T1000 (cell line): ENCODE data around the gene IFNL2.
"Not testable (repeated sequence)": the region's sequence is repeated elsewhere in the genome, so short reads cannot be mapped to it uniquely, and the experiment has no call there.

Source experiments
- DNase-seq: peaks from one replicate; lab custom pipeline; 2025; ENCODE audit warnings: mixed read lengths; lab: John Stamatoyannopoulos, UW

The IFNL2 gene

GRCh38 chr19:39297931-39298634, 29.9 kb downstream of the IFNL2 start:
- no peak for DNase-seq

- DNase-seq: no peak
Measured at GRCh38 chr19:39299404-39299803, 31.2 kb downstream of the IFNL2 start.

- DNase-seq: no peak
Measured at GRCh38 chr19:39299832-39300231, 31.6 kb downstream of the IFNL2 start.

- DNase-seq: no peak
Measured at GRCh38 chr19:39301021-39301420, 32.8 kb downstream of the IFNL2 start.

DNA sequence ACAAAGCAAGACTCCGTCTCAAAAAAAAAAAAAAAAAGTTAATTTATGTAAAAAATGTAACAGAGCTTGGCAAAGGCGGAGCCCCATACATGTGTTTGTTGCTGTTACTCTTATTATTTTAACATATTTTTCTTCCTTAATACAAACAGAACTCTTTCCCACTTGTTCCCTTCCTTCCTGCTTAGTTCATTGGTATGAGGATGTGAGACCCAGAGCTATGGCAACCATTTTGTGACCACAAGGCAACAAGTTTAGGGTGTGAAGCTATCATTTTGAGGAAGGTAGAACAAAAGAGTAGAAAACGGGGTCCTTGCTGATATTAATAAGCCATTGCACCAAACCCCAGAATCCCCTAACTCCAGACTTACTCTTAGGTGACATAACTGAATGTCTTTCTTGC, 33.4 kb downstream of the IFNL2 start:
- no peak for DNase-seq

DNA sequence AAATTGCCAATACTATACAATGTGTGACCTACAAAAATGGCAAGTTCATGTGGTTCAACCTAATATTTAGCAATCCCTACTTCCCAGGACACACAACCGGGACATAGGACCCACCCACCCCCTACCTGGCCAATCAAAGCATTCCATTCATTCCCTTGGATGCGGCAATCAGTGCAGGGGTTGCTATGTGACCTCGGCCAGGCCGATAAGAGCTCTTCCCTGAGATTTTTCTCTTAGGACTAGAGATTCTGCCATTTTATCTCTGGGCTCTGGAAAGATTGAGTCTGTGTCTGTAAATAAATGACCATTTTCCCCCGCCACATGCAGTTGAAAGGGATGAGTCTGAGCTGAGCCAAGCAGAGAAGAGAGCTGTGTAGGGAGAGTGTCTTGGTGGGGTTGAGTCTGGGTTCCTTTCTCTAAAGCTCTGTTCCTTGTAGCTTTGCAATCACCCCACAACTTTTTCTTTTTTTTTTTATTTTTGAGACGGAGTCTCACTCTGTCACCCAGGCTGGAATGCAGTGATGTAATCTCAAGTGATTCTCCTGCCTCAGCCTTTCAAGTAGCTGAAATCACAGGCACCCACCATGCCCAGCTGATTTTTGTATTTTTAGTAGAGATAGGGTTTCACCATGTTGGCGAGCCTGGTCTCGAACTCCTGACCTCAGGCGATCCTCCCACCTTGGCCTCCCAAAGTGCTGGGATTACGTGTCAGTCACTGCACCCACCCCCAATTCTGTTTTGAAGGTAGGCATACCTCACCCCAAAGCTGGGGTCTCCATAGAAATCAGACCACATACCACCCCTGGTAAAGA, 35.4 kb downstream of the IFNL2 start:
- no peak for DNase-seq

DNA sequence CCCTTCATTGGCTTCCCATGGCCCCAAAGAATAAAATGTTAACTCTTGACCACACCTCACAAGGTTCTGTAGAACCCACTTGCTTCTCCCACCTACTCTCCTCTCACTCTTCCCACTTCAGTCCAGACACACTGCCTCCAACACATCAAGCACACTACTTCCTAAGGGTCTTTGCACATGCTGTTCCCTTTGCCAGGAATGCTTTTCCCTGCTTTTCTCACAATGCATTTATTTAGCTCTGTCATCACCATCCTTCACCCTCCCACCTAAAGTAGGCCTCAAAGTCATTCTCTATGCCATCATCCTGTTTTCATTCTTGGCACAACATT, 36.0 kb downstream of the IFNL2 start:
- DNase-seq: no peak

DNA sequence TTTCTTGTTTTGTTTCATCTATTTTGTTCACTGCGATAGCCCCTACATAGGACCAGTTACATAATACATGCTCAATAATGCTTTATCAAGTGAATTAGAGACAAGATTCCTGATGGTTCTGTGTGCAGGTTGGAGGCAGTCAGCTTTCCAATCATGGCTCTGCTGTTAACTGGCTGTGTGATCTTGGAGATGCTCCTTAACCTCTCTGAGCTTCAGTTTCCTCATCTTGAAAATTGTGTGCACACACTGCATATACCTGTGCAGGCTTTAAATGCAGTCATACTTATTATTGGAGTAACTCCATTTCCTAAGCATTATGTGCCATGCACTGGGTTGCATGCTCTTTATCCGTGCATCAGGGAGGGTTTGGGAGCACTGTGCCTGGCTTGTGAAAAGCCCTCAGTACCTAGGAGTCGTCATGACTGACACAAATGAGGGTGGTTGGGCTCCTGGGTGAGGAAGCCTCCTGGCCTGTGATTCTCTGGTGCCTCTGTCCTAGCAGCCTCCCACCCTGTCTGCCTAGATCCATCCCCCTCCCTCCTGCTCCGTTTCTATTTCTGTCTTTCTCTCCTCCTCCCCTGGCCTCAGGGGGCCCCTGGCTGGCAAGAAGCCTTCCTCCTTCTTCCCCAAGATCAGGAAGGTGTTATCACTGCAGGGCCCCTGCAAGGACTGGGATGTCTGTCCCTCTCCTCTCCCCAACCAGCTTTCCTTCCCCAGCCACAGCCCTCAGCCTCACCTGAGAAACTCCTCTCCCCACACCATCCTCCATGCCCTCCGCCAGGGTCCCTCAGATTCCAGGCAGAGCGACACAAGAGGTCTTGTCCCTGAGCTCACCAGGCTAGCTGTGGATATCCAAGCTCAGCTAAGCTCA, 36.7 kb downstream of the IFNL2 start:
- no peak for DNase-seq

DNA sequence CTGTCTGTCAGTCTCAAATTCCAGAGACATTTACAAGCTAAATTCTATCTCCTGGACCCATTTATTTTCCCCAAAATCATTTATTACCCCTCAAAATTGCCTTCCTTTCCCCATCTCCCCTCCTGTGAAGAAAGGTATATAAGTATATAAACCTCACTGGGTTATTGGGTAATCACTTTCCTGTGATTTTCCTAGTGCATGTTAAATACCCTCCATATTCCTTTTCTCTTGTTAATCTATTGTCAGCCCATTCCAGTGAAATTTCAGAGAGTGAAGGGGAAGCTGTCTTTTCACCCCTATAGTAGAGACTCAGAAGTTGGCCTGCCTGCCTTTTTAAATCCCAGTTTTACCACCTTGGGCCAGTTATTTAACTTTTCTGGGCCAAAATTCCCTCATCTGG, 37.9 kb downstream of the IFNL2 start:
- DNase-seq: no peak

GRCh38 chr19:39307046-39307821, 39.0 kb downstream of the IFNL2 start:
- no peak for DNase-seq

- DNase-seq: no peak
Measured at GRCh38 chr19:39307822-39308530, 39.8 kb downstream of the IFNL2 start.

DNA sequence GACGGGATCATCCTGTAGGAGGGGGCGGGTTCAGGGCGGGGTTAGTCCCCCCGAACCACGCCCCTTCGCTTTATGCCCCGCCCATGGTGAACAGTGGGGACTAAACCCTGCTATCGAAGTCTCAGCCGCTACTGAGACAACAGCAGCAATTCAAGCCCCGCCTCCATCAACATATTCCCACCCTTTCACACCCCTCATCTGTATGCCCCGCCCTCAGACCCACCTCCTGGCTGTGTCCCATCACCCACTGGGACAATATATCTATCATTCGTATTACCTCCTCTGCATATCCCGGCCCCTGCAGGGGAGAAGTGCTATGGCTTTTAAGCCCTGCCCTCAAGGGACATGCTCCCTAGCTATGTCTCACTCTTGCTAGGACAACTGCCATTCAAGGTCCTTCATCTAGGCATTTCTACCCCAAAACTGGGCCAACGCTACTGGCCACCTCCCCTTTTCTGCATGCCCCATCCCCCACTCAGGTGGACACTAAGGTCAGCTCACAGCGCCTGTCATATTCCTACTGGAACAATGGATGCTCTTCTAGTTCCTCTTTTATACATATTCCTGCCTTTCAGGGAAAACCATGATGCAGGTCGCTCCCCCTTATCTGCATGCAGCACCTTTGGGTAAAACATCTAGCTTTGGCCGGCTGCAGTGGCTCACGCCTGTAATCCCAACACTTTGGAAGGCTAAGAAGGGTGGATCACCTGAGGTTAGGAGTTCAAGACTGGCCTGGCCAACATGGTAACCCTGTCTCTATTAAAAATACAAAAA, 40.5 kb downstream of the IFNL2 start:
- no peak for DNase-seq

DNA sequence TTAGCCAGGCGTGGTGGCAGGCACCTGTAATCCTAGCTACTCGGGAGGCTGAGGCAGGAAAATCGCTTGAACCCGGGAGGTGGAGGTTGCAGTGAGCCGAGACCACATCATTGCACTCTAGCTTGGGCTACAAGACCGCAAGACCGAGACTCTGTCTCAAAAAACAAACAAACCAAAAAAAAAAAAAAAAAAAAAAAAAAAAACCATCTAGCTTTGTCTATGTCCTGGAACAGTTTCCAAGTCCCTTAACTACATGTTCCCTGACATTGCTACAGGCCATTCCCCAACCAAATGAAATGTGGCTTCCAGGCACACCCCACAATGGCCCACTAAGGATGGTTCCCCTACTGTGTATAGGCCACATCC, 41.1 kb downstream of the IFNL2 start:
- DNase-seq: not testable (repeated sequence)

DNA sequence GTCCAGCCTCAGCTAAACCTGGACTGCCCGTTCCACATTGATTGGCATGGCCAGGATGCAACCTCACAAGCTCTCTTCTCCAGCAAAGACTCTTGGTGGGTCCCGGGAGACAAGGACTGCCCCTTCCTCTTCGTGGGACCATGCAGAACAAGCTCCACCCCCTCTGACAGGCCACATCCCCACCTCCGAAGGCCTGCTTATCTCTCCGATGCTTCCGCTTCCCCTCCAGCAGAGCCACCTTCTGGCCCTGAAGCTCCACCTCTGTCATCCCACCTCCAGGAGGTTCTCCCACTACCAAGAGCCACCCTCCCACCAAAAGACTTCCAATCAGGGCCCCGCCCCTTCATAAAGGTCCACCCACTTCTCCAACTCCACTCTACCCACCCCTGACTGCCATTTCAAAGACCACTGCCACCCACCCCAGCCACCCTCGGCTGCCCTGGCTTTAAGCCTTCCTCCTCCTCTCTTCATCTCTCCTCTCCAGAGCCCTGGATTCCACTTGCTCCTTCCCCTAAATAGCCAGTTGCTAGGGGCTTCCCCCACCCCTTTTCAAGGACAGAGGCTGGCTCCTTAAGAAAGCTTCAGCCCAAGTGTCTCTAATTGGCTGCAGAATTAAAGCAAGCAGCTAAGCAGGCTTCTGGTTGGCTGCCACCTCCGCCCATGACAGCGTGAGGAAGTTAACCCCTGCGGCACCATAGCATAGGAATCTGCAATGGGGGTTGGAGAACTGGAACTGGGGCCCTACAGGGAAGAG, 42.5 kb downstream of the IFNL2 start:
- DNase-seq: no peak

DNA sequence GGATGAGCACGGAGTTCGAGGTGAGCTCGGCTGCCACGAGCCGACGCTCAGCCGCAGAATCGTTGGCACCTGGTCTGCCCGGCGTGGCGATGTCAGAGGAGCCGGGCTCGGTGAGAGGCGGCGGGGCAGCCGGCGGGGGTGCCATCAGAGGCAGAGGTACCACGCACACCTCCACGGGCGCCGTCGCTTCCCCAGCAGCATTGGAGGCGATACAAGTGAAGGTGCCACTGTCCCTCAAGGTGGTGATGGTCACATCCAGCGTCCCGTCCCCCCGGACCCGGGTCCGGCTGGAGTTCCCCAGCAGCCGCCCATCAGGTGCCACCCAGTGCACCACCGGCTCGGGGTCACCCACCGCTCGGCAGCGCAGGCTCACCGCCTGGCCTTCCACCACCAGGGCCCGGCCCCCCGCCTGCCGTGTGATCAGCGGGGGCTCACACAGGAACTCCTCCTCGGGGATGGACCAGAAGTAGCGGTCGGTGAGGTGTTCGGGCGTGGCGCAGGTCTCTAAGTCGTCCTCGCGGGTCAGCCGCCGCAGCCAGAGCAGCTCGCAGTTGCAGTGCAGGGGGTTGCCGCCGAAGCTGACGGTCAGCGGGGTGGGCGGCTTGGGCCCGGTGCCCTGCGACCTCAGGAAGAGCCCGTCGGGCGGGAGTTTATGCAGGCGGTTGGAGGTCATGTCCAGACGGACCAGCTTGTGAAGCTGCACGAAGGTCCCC, 46.0 kb downstream of the IFNL2 start:
- no peak for DNase-seq

GRCh38 chr19:39315933-39316332, 47.7 kb downstream of the IFNL2 start:
- no peak for DNase-seq

- no peak for DNase-seq
Measured at GRCh38 chr19:39316627-39317321, 48.6 kb downstream of the IFNL2 start.

- DNase-seq: no peak
Measured at GRCh38 chr19:39317476-39317875, 49.3 kb downstream of the IFNL2 start.

DNA sequence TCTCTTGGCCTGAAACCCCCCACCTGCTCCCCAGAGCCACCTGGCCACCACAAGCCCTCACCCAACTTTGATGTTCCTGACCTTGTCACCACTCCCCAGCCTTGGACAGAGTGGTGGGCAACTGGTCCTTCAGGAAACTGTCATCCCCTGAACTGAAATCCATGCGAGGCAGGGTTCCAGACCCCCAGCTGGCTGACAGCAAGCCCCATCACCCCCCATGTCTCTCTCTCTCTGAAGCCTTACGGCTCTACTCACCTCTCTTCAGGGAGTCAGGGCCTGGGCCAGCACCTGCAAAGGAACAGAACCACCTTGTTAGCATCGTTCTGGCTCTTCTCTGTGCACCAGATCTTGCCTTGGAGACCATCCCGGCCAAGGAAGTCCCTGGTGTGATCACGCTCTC, 49.9 kb downstream of the IFNL2 start:
- no peak for DNase-seq
